ENCODE measurements around the gene NXT1.
"Not testable (repeated sequence)": the region's sequence is repeated elsewhere in the genome, so short reads cannot be mapped to it uniquely, and the experiment has no call there.

The NXT1 gene

DNA sequence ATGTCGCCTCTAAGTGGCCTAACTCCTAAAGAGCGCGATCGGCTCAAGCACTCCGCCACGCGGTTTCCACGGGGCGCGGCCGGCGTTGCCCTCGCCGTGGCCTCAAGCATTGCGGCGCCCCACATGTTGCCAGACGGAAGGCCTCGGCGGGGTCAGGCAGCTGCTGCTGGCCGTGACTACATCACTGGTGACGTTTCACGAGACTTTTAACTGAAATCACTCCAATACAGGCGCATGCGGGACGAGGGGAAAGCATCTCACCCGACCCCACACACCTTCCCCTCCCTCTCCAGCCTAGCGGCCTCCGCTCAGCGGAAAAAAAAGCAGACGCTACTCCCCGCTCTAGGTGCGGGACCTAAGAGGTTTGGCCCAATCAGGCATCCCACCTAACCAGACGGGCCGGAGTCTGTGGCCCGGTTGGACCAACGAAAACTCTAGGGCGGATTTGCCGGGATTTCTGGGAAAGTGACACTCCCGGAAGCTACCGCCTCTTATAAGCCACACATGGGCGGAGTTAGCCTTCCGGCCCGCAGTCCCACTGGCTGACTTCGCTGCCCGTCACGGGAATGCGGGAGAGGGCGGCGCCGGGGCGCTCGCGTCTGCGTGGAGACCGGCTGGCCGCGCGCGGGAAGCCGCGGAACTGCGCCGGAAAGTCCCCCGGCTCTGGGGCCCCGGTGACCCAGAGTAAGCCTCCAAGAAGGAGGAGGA, at the start of gene NXT1:
NXT1 (plus strand) TSS at position 596 of the 708 bp plus-strand sequence. CDS start 3,251 bp downstream, outside the sequence.
- peak; percentile 94 for DNase-seq (ENCODE audit: low spot score)

DNA sequence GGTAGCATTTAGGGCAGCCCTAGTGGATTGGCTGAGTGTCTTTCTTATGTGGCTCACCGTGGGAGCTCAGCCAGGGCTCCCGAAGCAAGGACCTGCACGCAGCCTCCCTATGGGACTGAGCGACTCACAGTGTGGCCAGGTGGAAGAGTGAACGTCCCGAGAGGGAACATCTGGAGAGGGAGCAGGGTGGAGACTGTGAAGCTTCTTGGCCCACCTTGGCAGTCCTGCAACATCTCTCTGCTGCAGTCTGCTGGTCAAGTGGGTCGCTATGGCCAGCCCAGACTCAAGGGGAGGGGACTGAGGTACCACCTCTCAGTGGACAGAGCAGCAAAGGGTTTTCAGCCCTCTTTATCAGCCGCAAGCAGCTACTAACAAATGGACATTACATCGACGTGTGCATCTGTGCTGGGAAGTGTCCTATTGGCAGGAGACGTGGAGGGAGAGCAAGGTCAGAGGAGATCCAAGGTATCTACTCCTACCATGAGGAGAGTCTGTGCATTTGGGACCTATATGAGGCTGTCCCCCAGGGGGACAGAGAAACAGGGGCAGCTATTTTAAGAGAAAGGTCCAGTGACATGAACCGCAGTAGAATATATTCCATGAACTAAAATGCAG, 49.0 kb upstream of the NXT1 start:
- no peak for DNase-seq (ENCODE audit: low spot score)

DNA sequence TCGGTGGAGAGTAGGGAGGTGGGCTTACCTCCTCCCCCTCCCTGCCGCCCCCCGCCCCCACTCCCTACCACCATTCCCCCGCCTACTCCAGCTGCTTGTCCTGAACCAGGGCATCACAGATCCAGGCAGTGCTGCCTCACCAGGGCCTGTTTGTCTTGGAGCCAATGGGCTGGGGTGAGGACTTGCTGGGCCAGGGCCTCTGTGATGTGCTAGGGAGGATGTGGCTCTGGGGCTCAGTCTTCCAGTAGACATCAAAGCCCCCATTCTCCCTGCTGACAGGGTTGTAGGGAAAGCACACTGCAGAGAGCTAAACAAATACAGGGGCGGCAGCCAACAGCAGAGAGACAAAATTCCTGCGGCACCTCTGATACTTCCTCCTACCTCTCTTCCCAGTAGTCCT, 48.2 kb upstream of the NXT1 start:
- no peak for DNase-seq (ENCODE audit: low spot score)

DNA sequence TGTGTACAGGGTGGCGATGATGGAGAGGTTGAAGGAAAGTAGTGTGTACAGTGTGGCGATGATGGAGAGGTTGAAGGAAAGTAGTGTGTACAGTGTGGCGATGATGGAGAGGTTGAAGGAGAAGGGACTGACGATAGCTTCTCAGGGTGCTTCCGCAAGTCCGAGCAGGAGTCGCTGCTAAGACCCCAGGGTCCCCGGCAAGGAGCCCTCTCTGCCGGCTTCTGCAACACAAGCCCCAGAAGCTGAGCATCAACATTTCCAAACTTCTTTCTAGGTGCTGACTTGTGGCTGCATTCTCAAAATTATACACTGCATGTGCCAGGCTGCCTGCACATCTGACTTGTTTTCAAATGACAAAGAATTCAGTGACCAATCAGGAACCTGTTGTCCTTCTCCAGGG, 47.8 kb upstream of the NXT1 start:
- no peak for DNase-seq (ENCODE audit: low spot score)

DNA sequence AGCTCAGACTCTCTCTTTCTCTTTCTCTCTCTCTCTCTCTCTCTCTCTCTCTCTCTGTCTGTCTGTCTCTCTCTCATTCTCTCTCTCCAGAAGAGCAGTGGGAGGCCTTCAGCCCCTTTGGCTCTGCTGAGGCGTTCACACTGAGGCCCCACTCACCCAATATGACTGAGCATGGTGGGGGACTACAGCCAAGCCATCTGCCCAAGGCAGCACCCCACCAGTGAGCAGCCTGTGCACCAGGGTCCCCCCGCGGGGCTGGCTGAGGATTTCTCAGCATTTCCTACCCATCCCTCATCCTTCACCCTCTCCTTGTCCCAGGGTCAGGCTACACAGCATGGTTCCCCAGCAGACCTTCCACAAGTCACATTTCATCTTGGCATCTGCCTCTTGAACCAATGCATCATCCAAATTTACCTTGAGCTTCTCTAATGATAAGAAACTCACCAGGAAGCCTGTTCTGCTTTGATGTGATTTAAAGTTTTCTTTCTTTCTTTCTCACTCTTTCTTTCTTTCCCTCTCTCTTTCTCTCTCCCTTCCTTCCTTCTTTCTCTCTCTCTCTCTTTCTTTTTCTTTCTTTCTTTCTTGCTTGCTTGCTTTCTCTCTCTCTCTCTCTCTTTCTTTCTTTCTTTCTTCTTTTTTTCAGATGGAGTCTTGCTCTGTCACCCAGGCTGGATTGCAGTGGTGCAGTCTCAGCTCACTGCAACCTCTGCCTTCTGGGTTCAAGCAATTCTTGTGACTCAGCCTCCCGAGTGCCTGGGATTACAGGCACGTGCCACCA, 47.1 kb upstream of the NXT1 start:
- no peak for DNase-seq (ENCODE audit: low spot score)

DNA sequence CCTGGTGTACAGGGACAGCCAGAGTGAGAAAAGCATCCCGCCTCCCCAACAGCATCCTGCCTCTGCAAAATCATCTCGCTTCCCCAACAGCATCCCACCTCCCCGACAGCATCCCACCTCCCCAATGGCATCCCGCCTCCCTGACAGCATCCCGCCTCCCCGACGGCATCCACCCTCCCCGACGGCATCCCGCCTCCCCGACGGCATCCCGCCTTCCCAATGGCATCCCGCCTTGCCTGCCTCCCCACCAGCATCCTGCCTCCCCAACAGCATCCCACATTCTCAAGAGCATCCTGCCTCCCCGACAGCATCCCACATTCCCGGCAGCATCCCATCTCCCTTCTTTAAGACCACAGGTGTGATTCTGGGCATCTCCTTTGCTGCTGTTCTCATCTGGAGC, 46.0 kb upstream of the NXT1 start:
- DNase-seq (ENCODE audit: low spot score), result no peak

DNA sequence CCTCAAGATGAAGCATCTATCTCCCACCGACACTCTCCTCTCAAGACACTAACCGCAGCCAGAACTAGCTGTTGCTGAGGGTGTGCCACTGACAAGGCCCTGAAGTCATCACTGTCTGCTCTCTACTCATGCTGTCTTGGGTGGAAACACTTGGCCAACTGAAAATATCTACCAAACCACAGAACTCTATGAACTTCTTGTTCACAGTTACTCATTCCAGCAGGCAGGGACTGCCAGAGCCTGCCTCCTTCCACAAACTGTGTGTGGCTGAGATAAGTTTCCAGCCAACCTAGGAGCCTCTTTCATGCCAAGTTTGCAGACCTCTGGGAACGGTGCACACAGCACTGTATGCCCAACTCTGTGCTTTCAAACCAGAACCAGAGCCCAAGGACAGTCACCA, 45.5 kb upstream of the NXT1 start:
- no peak for DNase-seq (ENCODE audit: low spot score)

DNA sequence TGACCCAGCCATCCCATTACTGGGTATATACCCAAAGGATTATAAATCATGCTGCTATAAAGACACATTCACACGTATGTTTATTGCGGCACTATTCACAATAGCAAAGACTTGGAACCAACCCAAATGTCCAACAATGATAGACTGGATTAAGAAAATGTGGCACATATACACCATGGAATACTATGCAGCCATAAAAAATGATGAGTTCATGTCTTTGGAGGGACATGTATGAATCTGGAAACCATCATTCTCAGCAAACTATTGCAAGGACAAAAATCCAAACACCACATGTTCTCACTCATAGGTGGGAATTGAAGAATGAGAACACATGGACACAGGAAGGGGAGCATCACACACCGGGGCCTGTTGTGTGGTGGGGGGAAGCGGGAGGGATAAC, 43.2 kb upstream of the NXT1 start:
- DNase-seq (ENCODE audit: low spot score), result not testable (repeated sequence)

DNA sequence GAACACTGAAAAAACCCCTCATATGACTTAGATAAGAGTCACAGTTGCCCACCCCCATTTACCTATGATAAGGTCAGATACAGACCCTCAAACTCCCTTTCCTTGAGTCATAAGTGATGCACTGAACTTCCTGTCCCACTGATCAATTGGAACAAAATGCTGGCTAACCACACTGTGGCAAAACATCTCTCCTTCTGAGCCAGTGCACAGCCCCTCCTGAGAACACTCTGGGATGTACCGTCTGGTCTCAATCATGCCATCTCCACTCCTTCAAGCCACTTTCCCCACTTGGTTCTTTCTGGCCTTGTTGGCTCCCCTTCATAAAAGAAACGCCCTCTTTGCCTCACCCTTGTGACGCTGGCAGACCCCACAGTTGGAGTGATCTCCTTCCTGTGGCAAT, 42.6 kb upstream of the NXT1 start:
- no peak for DNase-seq (ENCODE audit: low spot score)

DNA sequence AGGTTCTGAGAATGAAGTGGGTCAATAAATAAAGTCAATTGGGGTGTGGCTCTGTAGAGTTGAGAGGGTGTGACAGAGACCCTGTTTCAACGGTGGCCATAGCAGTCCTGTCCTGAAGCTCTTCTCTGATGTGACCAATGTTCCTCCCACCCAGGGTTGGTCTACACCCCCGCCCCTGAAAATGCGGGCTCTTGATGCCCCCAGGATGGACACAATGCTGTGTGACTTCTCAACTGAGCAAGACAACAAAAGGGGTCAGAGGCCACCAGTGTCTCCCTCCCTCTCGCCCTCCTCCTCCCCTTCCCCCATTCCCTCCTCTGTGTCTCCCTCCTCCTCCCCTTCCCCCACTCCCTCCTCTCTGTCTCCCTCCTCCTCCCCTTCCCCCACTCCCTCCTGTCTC, 41.7 kb upstream of the NXT1 start:
- DNase-seq (ENCODE audit: low spot score), result no peak

DNA sequence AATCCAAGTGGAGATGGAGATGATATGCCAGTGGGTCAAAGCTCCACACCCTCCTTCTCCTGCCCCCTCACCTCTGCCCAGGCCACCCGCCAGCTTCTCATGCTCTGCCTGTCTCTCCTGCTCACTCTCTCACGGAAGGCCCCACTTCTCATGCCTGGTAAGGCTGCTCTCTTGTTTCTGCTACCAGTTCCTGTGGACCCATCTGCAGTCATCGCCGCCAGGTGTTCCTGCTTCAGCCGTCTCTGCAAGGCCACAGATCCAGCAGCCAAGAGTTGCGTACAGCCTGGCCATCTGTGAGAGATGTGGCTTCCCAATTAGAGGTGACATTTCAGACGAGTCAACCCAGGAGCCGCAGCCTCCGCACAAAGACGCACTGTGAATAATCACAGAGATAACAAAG, 40.8 kb upstream of the NXT1 start:
- no peak for DNase-seq (ENCODE audit: low spot score)

DNA sequence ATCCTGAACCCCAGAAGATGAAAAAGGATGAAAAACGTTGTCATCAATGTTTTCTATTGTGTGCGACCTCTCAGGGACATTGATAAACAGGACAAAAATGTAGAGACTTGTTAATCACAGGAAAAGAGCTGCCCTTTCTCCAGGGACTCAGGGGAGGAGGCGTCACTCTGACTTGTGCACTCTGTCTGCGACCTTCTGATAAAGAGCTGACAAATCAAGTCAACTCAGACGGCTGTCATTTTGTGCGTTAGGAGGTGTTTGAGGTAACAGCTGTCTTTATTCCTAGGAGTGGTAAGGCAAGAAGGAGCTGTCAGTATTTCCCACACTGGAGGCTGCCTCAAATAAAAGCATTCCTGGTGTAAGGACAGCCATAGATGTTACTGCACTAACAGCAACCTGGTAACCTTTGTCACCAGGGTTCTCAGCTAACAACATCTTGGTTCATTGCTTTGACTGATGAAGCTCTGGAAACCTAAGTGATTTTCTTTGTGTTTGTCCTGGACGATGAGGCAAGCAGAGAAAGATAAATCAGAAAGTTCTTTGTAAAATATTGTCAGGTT, 38.6 kb upstream of the NXT1 start:
- DNase-seq (ENCODE audit: low spot score), result no peak

DNA sequence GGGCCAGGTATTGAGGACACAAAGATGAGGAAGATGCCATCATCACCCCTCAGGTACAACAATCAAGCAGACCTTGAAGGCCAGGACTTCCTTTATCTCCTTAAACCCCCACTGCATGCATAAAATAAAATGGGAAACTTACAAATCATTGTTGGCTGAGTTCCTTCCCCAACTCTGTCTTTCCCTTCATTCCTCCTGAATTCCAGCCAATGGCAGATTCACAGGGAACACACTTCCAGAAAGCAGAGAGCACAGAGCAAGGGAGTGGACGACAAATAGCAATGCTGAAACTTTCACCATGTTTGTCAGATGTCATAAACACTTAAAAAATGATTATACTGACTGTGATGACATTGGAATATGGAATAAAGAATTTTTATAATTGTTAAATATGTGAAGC, 37.3 kb upstream of the NXT1 start:
- DNase-seq (ENCODE audit: low spot score), result no peak

DNA sequence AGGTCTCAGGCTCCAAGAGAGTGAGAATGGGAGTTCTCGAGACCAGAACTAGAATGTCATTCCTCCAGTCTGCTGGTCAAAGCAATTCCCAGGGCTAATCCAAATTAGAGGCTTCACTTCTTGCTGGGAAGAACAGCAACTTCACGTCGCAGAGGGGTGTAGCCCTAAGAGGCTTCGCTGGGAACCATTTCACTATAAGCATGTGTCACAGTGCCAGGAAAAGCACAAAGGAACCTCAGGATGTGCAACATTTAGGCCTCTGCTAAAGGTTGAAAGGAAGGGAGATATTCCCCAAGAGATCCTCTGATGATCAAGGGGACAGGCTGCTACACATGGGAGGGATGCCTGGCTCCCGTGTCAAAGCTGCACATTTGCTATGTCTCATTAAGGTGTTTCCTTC, 35.9 kb upstream of the NXT1 start:
- DNase-seq (ENCODE audit: low spot score), result no peak

DNA sequence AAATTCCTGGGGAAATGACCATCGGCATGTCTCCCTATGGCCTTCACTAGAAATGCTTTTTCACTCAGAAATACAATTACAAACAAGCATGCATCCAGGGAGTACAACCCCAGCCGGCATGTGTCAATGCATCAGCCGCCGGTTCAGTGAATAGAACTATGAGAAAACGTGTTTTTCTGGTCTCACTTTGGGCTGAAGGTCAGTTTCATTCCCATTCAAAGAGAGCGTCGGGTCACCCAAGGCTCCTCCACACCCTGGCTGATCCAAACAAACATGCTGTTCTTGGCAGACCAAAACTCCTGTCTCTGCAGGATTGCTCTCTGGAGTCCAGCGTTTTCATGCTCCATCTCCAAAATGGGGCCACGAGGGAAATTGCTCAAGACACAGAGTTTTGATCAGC, 35.5 kb upstream of the NXT1 start:
- no peak for DNase-seq (ENCODE audit: low spot score)

DNA sequence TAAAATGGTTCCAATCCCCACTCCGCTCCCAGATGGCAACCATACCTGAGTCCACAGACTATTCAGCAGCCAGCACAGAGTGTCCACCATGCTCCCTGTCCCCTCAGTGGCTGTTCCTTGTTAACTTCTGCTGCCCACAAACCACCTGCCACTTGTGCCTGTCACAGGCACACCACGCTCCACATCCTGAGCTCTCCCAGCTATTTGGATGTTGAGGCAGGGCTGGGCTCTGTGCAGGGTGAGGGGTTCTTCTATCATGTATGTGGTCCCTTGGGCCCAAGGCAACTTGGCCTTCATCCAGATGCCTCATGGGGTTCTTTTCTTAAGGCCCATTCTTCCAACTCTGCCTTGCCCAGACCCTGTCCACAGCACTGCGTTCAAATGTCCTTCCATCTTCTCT, 34.0 kb upstream of the NXT1 start:
- no peak for DNase-seq (ENCODE audit: low spot score)

DNA sequence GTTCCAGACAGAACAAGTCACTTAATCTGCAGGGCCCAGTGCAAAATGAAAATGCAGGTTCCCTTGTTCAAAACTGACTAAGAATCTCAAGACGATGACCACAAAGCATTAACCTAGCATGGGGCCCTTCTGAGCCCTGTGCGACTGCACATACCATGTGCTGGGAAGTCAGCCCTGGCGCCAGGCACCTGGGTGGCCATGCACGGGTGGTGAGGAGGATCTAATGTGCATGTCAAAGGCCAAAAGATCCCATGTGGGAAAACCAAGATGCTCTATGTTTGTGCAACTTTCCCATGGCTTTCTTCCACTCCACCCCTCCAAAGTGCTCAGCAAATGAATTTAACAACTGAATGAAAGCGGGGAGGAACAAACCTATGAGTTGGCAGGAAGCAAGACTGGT, 33.5 kb upstream of the NXT1 start:
- no peak for DNase-seq (ENCODE audit: low spot score)

DNA sequence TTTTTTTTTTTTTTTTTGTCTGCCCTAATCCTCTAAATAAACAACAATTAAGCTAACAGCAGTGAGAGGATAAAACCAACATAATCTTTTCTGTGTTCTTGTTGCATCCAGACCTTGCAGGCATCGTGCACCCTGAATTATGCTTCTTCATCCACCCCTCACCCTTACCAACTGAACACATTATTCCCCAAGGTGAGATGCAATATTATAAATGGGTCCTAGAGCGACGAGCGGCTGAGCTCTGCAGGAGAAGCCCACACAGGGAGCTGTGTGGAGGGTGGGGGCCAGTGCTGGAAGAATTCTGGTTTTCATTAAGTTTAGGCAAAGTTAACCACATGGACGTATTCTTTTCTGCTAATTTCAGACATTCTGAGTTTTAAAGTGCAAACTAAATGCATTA, 32.2 kb upstream of the NXT1 start:
- DNase-seq (ENCODE audit: low spot score), result no peak

DNA sequence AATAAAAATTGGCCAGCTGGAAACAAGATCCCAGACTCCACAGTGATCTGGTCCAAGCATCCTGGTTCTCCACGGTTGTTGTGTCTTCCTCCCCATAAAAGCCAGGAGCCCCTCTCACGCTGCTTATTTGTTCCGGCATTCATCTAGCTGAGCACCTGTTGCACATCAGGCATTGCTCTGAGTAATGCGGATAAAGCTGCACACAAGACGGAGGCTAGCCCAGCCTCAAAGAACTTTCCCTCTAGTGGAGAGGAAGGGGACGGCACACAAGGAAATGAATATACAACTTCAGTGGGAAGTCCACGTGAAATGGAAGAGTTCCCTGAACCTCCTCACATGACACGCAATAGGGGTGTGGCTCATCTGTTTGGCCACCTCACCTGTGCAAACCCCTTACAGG, 30.3 kb upstream of the NXT1 start:
- DNase-seq (ENCODE audit: low spot score), result no peak

DNA sequence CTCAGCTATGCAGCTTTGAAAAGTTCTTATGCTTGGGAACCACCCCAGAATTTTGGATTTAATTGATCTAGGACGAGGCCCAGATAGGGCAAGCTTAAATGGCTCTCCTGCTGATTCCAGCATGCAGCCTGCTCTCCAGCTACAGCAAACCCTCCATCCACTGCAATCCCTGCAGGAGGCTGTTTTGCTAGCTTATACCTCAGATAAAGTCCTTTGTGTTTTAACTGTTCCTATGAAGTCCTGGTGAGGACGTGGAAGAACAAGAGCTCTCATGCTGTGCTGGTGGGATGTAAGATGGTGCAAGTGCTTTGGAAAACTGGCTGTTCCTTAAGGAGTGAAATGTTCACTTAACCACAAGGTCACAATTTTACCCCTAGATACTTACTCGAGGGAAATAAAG, 25.5 kb upstream of the NXT1 start:
- no peak for DNase-seq (ENCODE audit: low spot score)

DNA sequence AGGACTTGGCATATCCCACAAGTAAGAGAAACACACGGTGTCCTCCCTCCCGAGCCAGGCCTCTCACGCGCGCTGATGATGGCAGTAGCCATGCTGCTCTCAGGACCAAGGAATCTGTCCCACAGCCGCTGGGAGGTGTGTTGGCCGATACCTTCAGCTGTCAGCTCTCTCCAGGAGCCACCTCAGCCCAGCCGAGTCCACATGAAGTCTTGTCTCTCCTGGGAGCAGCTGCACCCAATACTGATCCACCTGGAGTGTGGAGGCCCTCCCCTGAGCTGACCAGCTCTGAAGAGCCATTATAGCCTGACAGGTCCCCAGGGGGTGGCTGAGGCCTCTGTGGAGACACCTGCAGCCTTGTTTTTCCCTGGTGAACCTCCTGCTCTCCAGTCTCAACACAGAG, 23.8 kb upstream of the NXT1 start:
- no peak for DNase-seq (ENCODE audit: low spot score)

DNA sequence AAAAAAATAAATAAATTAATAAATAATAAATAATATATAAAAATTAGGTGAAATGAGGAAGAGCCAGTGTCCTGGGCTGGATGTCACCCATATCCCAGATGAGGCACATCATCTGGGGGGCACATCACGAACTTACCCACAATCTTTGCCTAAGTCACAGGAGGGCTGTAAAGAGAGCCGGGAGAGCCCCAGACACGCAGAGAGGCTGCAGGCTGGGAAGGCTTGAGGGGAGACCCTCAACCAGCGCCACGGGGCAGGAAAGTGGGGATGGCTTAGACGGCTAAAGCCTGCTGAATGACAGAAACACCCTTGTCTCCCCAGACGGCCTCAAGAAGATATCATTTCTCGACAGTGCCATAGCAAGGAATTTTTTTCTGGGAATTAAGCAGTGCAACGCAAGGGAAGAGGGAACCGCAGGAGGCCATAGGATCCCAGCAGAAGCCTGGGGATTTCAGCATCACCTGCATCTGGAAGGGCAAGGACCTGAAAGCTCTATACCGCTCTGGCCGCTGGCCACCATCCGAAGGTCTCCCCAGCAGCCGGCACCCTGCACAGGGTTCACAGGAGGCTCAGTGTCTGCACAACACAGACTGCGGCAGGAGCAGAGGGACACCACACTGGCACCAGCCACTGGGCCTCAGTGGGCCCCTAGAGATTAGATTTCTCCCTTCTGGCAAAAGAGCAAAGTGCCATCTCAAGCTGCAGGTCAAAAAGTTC, 22.8 kb upstream of the NXT1 start:
- DNase-seq (ENCODE audit: low spot score), result no peak

Data from D341Med (cell line).